HG02973 (cell line): ENCODE data around the gene APEH.

Experiments
- ATAC-seq: cut with Tn5 transposase; IDR thresholded peaks from one replicate; pipeline ENCODE4 v1.9.1; 2021; ENCODE audit warnings: moderate library complexity; ENCODE audit not compliant: unreplicated experiment

The APEH gene

GRCh38 chr3:49650177-49650576 lies 24.0 kb upstream of the APEH start:
- no peak for ATAC-seq

GRCh38 chr3:49650637-49651036 lies 23.5 kb upstream of the APEH start:
- no peak for ATAC-seq

GRCh38 chr3:49652218-49652902 lies 21.8 kb upstream of the APEH start:
- ATAC-seq = no peak

- ATAC-seq = no peak
Measured at GRCh38 chr3:49652903-49653415, 21.2 kb upstream of the APEH start.

GRCh38 chr3:49653621-49654020 lies 20.5 kb upstream of the APEH start:
- no peak for ATAC-seq

GRCh38 chr3:49654176-49654825 lies 19.9 kb upstream of the APEH start:
- ATAC-seq = no peak

- no peak for ATAC-seq
Measured at GRCh38 chr3:49654955-49655556, 19.1 kb upstream of the APEH start.

GRCh38 chr3:49655731-49656285 lies 18.3 kb upstream of the APEH start:
- ATAC-seq = no peak

- ATAC-seq = no peak
Measured at GRCh38 chr3:49656541-49657112, 17.5 kb upstream of the APEH start.

- no peak for ATAC-seq
Measured at GRCh38 chr3:49657208-49657915, 16.8 kb upstream of the APEH start.

GRCh38 chr3:49658711-49659110 lies 15.4 kb upstream of the APEH start:
- no peak for ATAC-seq

- ATAC-seq = no peak
Measured at GRCh38 chr3:49659756-49660155, 14.4 kb upstream of the APEH start.

- ATAC-seq = no peak
Measured at GRCh38 chr3:49661281-49661680, 12.9 kb upstream of the APEH start.

- no peak for ATAC-seq
Measured at GRCh38 chr3:49662021-49662420, 12.1 kb upstream of the APEH start.

GRCh38 chr3:49662720-49663413 lies 11.3 kb upstream of the APEH start:
- no peak for ATAC-seq

- no peak for ATAC-seq
Measured at GRCh38 chr3:49663831-49664230, 10.3 kb upstream of the APEH start.

- no peak for ATAC-seq
Measured at GRCh38 chr3:49664300-49664699, 9.9 kb upstream of the APEH start.

- no peak for ATAC-seq
Measured at GRCh38 chr3:49665822-49666519, 8.2 kb upstream of the APEH start.

GRCh38 chr3:49666592-49666991 lies 7.6 kb upstream of the APEH start:
- no peak for ATAC-seq
